Stromal cell of bone marrow (primary cell): ENCODE data around the gene ZNF462.
"Not testable (repeated sequence)": the region's sequence is repeated elsewhere in the genome, so short reads cannot be mapped to it uniquely, and the experiment has no call there.

Experiments
- DNase-seq: peaks from one replicate; pipeline ENCODE4 v3.0.0-alpha.2; 2012; ENCODE audit warnings: low read depth

Gene ZNF462, protein sequence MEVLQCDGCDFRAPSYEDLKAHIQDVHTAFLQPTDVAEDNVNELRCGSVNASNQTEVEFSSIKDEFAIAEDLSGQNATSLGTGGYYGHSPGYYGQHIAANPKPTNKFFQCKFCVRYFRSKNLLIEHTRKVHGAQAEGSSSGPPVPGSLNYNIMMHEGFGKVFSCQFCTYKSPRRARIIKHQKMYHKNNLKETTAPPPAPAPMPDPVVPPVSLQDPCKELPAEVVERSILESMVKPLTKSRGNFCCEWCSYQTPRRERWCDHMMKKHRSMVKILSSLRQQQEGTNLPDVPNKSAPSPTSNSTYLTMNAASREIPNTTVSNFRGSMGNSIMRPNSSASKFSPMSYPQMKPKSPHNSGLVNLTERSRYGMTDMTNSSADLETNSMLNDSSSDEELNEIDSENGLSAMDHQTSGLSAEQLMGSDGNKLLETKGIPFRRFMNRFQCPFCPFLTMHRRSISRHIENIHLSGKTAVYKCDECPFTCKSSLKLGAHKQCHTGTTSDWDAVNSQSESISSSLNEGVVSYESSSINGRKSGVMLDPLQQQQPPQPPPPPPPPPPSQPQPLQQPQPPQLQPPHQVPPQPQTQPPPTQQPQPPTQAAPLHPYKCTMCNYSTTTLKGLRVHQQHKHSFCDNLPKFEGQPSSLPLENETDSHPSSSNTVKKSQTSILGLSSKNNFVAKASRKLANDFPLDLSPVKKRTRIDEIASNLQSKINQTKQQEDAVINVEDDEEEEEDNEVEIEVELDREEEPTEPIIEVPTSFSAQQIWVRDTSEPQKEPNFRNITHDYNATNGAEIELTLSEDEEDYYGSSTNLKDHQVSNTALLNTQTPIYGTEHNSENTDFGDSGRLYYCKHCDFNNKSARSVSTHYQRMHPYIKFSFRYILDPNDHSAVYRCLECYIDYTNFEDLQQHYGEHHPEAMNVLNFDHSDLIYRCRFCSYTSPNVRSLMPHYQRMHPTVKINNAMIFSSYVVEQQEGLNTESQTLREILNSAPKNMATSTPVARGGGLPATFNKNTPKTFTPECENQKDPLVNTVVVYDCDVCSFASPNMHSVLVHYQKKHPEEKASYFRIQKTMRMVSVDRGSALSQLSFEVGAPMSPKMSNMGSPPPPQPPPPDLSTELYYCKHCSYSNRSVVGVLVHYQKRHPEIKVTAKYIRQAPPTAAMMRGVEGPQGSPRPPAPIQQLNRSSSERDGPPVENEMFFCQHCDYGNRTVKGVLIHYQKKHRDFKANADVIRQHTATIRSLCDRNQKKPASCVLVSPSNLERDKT (N-terminal part only)

DNA sequence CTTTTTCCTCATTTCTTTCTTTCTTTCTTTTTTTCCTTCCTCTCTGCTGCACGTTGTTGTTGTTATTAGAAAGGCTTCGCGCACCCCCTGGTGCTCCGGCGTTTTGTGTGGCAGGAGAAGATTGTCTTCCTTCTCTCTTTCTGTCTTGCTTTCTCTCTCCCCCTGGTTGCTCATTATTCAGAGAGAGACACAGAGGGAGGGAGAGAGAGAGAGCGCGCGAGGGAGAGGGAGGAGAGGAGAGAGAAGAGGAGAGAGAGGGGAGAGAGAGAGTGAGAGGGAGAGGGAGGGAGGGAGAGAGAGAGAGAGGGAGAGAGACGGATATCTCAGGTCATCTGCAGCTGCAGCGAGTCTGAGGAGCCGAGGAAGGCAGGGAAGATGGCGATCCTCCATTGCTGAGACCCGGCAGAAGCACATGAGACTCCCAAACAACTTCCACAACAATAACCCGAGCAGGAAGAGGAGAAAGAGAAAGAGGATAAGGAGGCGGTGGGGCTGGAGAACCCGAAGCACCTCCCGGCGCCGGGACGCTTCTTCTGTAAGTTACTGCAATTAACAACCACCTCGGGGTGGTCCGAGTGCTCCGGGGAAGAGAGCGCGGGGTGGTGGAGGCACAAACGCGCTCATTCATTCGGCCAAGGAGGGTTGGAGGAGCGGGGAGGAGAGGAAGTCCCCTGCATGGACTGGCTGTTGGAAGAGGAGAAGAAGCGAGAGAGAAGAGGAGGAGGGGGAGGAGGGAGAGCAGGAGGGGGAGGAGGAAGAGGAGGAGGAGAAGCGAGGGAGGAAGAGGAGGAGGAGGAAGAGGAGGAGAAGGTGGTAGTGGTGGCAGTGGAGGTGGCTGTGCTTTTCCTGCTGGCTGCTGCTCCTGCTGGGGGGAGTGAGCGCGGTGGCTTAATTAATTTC lies at the start of gene ZNF462:
ZNF462 (plus strand) TSS at position 346 of the 900 bp plus-strand sequence. CDS start 60,218 bp downstream, outside the sequence.
- DNase-seq = no peak

DNA sequence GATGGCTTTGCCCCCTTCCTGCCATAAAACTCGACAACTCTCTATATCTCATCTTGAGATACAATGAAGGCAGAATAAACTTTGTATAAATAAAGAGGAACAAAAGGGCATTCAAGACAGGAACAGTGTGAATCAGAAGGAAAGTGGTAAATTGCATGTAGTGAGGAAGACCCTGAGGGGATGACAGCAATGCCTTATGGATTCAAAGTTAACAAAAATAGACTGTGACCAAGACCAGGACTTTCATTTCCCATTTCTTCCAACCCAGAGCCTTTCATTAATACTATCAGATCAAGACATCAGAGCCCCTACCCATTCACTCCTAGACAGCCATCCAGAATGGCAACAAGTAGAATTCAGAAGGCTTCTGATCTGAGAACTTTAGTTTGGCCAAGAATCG lies 46.4 kb upstream of the ZNF462 start:
- DNase-seq = no peak

DNA sequence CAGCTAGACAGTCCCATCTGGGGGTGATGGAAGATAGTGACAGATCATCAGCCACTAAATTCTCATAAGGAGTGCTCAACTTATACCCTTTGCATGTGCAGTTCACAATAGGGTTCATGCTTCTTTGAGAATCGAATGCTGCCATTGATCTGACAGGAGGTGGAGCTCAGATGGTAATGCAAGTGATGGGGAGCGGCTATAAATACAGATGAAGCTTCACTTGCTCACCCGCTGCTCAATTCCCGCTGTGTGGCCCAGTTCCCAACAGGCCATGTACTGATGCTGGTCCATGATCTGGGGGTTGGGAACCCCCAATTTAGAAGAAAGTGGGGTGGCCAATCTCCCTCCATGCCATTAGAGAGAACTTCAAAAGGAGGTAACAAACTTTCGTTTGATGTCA lies 44.9 kb upstream of the ZNF462 start:
- DNase-seq = no peak

DNA sequence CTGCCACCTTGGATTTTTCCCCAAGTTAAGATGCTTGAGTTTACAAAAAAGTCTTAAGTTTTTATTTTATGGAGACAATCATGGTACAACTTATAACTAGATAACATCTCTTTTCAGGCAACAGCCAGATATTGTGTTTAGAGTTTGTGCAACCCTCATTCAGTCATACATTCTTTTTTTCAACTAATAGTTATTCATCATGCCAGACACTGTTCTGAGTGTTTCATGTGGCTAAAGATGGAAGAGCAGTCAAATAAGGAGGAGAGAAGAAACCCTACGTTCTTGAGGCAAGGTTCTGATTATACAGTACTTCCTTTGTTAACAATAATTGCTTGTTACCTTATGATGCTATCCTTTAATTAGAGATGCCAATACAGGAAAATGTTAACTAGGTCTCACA lies 42.1 kb upstream of the ZNF462 start:
- DNase-seq = no peak

DNA sequence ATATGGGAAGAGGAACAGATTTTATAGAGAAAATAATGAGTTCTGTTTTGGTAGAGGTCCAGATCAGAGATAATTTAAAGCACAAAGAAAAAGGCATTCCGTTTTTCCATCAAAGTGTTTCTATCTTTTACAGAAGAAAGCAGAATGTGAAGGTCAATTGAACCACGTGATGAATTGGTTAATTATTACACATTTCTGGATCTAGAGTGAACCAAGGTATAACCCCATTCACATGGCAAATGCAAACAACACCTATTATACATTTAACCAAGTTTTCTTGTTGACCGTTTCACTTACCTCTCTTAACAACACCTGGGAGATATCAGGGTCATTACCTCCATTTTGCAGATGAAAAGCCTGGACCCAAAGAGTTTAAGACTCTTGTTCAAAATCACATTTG lies 34.9 kb upstream of the ZNF462 start:
- no peak for DNase-seq

DNA sequence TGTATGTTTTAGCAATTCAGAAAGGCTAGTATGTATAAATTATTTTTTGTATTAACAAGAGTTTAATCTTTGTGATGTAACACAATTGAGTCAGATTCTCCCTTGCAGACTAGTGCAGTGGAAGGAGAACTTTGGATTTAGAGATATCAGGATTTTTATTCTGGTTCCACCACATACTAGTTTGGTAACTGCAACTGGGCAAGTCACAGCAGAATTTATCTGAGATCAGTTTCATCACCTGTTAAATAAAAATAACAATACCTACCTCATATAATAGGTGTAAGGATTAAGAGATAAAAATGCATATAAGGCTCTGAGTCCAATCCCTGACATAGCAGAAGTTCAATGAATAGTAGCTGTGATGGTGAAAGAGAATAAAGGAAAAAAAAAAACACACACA lies 34.0 kb upstream of the ZNF462 start:
- no peak for DNase-seq

DNA sequence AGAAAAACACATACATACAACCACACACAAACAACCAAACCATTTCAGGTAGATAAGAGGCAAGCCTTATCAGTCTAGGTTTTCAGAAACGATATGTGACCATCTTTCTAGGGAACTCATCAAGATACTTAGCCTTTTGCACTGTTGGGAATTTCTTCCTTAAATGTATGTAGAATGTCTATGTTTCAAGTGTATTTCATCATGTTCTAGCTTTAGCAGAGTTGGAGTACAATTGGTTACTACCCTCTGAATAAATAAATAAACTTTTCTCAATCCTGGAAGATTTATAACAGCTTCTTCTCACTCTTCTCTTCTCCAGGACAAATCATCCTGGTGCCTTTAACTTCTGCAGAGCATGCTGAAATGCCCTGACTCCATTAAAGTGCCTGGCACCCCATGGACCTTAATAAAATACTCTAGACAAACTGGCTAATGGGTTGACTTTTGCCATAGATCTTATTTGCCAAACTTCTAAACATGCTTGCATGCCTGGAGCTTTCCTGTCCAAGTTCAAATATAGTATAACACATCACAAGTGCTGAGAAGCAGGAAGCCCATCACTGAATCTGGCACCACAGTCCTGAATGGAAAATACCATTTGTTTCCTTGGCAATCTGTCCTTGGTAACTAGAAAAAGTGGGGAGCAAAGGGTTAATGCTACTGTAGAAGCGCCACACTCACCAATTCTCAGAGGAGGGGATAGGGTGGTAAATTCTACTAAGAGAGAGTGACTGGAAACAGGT lies 33.1 kb upstream of the ZNF462 start:
- DNase-seq = no peak

DNA sequence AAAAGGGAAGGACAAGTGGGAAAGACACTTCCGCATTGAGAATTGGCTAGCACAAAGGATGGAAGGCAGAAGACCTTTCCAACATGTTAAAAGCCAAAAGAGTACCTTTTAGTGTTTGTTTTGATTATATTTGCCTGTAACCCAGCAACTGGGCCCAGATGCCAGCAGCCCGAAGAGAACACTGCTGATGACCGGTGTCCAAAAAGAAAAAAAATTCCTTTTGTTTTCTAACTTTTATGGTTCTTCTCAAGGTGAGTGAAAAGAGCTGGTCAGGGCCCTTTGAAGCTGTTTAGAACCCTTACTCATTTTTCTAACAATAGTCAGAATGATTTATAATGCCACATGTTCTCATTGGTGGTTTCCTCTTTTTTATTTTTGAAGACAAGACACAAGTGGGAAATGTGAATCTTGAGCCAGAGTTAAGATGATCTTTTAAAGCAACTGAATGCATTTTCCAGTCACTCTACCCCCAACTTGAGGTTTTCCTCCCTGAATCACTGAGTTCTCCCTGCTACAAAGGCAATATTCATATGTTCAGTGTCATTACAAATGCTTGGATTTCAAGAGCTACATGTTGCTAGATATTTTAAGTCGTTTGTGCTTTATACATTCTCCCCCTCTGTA lies 32.3 kb upstream of the ZNF462 start:
- no peak for DNase-seq

DNA sequence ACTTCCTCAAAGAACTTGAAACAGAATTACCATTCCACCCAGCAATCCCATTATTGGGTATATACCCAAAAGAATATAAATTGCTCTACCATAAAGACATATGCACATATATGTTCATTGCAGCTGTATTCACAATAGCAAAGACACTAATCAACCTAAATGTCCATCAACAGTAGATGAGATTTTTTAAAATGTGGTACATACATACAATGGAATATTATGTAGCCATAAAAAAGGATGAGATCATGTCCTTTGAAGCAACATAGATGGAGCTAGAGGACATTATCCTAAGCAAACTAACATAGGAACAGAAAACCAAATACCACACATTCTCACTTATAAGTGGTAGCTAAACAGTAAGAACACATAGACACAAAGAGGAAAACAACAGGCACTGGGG lies 28.1 kb upstream of the ZNF462 start:
- no peak for DNase-seq

DNA sequence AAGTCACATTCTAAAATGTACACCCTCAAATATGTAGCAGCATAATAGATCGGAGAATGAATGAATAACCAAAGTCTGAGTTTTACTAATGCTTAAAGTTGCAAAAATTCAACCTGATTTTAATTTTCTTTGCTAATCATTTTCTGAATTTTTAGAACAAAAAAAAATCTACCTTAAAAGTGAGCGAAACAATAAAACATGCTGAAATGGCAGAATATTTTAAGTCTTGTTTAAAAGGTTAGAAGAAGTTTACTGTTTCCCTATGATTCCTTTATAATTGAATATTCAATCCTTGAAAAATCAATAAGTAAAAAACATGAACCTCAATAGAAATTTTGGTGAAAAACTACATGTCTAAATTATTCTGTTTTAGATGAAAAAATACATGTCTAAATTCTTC lies 27.1 kb upstream of the ZNF462 start:
- DNase-seq = no peak

DNA sequence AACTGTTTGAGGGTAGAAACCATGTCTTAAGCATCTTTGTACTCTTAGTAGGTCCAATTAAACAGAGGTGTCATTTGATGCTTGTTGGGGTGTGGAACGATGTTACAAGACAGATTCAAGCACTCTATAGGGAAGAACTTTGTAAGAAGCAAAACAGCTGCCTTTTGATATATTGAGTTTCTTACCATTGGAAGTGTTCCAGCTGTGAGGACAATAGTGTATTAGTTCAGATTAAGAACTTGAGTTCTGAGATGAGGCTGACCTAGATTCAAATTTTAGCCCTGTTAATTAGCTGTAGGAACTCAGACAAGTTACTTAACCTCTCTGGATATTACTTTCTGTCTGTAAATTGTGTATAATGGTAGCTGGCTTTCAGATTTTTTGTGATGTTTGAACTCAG lies 19.6 kb upstream of the ZNF462 start:
- DNase-seq = no peak

DNA sequence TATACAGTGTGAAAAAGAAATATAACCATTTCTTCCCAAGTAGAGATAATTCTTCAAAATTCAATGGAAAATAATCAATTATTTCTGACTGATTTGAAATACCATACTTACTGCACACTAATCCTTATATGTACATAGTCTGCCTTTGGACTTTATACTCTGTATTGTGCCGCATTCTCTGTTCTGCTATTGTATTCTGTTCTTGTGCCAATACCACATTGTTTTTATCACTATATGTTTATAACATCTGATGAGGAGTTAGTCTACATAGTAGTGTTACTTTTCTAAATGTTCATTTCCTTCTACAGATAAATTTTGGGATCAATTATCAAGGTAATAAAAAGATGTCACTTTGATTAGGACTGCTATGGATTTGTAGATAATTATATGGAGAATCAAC lies 16.7 kb upstream of the ZNF462 start:
- DNase-seq = no peak

DNA sequence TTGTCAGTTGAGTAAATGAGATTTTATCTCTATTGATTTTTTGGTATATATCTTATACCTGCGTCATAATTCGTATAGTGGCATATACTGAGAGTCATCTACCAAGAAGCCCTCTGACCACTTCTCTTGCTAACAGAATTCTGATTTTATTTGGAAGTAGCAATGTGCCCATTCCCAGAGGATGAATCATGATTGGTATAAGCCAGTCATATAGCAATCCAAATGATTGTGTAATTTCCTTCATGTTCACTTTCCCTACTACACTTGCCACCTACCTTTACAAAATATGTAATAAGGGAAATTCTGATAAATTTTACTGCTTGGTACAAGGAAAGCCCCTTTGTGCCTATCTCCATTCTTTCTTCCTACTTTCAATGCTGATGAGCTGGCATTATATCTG lies 16.1 kb upstream of the ZNF462 start:
- no peak for DNase-seq

DNA sequence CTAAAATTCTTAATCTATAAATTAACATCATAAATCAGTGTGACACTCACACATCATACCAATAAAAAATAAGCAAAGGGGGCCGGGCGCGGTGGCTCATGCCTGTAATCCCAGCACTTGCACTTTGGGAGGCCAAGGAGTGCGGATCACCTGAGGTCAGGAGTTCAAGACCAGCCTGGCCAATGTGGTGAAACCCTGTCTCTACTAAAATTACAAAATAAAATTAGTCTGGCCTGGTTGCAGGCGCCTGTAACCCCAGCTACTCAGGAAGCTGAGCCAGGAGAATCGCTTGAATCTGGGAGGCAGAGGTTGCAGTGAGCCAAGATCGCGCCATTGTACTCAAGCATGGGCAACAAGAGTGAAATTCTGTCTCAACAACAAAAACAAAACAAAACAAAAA lies 11.3 kb upstream of the ZNF462 start:
- not testable (repeated sequence) for DNase-seq

DNA sequence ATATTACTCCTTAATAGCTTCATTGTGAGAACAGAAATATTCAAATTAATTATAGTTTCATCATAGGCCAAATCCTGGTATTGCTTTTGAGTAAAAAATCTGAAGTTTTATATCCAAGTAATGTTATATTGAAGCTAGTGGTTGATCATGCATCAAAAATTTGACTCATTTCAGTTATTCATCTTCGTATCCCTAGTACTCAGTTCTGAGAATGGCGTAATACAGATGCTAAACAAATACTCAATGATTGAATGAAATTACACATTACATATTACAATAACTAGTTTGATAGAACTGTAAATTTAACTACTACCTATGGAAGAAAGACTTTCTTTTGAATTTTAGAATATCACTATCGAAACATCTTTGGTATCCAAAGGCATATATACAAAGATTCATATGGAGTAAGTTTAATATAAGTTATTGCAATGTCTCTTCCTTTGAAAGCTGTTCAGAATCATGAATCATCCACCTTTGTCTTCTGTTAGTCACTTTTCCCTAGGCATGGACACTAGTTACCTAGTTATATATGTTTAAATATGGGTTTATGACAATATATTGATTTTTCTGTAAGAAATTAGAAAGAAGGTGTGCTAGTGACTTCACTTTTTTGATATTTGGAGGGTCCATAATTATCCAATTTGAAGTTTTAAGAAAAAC lies 5.0 kb upstream of the ZNF462 start:
- no peak for DNase-seq

DNA sequence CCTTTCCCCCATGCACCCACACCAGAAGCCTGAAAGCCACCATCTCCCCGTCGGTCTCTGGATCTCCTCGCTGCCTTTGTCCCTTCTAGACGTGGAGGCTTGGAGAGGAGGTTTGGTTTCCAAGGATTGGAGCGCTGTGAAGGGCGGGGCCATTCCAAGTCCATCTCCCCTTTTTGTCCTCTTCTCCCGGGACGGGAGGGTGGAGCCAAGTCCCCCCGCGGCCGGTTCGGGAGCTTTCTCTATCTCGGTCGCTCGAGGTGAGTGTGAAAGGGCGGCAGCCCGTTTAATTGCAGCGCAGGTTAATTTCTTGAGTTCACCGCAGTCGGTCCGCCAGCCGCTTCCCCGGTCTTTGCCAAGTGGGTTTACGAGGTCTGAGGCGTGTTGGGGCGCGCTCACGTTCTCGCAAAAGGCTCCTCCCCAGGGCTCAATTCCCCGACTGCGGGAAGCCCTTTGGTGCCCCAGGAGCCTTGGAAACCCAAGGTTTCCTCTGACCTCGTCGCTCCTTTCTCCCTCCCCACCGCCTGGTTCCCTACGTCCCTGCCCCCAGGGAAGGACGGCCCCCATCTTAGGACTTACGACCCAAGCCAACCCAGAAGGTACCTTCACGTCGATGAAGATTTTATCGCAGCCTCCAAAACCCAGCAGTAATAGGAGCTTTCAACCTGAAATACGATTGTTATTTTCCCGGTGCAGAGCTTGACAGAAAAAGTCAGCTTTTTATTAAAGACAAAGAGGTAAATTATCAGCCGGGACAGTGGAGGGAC lies 2.8 kb upstream of the ZNF462 start:
- no peak for DNase-seq

DNA sequence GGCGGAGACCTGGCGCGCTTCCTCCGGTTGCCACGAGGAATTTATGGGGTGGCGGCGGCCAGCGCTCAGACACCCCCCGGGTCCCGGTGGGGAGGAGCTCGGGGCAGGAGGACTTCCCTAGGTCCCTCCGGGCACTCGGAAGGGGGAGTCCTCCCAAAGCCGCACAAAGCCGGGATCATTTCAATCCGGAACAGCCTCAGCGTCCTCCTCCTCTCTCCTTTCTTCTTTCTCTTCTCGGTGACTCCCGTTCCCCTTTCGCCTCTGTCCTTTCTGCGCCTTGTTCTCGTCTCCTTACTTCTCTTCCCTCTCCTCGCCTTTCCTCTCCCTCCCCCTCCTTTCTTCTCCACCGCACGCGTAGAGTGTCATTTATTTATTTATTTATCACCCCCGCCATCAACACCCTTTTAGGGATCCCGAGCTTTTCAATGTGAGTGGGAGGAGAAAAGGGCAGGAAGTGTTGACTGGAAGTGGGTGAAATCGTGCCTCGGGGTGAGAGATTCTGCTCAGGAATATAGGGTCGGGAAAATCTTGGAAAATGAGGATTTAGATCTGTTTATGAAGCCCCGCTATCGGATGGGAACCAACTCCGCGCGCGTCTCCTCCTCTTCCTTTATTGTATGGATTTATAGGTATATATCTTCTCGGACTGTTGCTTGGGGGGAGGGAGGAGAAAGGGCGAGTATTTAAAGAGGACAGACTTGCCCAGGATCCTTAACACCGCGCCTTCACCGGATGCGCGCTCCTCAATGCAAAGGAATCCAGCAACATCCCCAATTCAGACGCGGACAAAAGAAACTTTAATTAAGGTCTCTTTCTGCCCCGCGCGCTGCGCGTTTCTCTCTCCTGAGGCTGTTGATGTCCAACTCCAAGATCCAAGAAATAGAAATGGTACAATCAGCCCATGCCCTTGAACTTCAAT lies 2.0 kb upstream of the ZNF462 start:
- DNase-seq = no peak

DNA sequence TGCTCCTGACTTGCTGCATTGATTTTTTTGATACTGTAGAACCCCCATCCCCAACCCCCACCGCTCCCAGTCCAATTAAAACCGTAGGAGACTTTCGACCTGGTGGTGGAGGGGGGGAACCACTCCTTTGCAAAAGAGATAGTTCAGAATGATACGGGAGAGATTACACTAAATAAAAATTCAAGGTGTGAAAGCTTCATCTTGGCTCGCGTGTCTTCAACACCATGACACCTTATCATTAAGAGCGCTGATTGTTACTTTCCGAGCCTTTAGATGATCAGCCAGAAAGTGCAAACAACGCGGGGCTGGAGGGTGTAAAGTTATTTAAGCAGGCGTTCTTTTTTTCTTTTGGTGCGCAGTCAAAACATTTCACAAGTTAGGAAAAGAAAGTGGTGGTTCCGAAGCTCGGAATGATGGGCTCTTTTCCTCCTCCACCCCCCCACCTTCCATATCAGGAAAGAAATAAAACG lies 1.3 kb upstream of the ZNF462 start:
- no peak for DNase-seq
